IMR-90 (cell line): ENCODE data around the gene MLF2. TPM values are rescaled to one million over a fixed set of nuclear protein-coding genes. Genes with fewer than 3 reads are reported as not detected.

Experiments
- ATAC-seq: fragments of 200-7000 bp; cut with Tn5 transposase; 2 replicates; pipeline ENCODE4 v1.9.1; 2020; ENCODE audit warnings: low read depth, mild to moderate bottlenecking, moderate library complexity
- BruUV-seq: library from RNA; stranded (reverse); fragments of 400-500 nt; replicated peaks from 2 replicates; lab custom pipeline; 2021; lab: Mats Ljungman, UMichigan
- CTCF ChIA-PET: fragments of 300-600 bp; formaldehyde crosslinking; extraction: SDS; loops from one replicate; lab custom pipeline; 2021; ENCODE audit warnings: antibody characterized with exemption; lab: Yijun Ruan, JAX
- POLR2A ChIA-PET: fragments of 300-600 bp; sonication (Branson Sonifier 250); formaldehyde crosslinking; loops from one replicate; lab custom pipeline; 2022; ENCODE audit warnings: antibody characterized with exemption; ENCODE audit not compliant: unreplicated experiment; lab: Charles Lee
- DNase-seq: peaks from one replicate; pipeline ENCODE4 v3.0.0; 2013
- H2AFZ ChIP-seq: replicated peaks from 2 replicates; pipeline ENCODE3; 2013; ENCODE audit warnings: low read length, mild to moderate bottlenecking; ENCODE audit not compliant: poor library complexity
- H2AK5ac ChIP-seq: 2 replicates; pipeline ENCODE4 v1.6.1; 2013; ENCODE audit warnings: low read depth, low read length, inconsistent platforms
- H2AK9ac ChIP-seq: replicated peaks from 2 replicates; pipeline ENCODE3; 2013; ENCODE audit warnings: mild to moderate bottlenecking, low read depth, low read length, moderate library complexity; ENCODE audit not compliant: poor library complexity
- H2BK120ac ChIP-seq: 2 replicates; pipeline ENCODE4 v1.6.1; 2013; ENCODE audit warnings: low read depth, low read length, inconsistent platforms
- H2BK15ac ChIP-seq: 3 replicates; pipeline ENCODE4 v1.6.1; 2013; ENCODE audit warnings: low read depth, low read length, inconsistent platforms
- H2BK20ac ChIP-seq: 2 replicates; pipeline ENCODE4 v1.6.1; 2013; ENCODE audit warnings: low read depth, mild to moderate bottlenecking, inconsistent platforms, low read length, moderate library complexity
- H2BK5ac ChIP-seq: 2 replicates; pipeline ENCODE4 v1.6.1; 2013; ENCODE audit warnings: mild to moderate bottlenecking, low read depth, low read length, inconsistent platforms; ENCODE audit not compliant: poor library complexity, severe bottlenecking
- H3K14ac ChIP-seq: replicated peaks from 2 replicates; pipeline ENCODE4 v1.6.1; 2013; ENCODE audit warnings: low read depth, low read length, inconsistent platforms
- H3K18ac ChIP-seq: 2 replicates; pipeline ENCODE4 v1.6.1; 2013; ENCODE audit warnings: low read depth, low read length, control low read depth
- H3K23ac ChIP-seq: 2 replicates; pipeline ENCODE4 v1.6.1; 2013; ENCODE audit warnings: low read depth, low read length, inconsistent platforms
- H3K27ac ChIP-seq: 2 replicates; pipeline ENCODE4 v1.5.1; 2013; ENCODE audit warnings: mild to moderate bottlenecking, control low read depth, low read length; ENCODE audit not compliant: insufficient read depth
- H3K27me3 ChIP-seq: 2 replicates; pipeline ENCODE4 v1.6.1; 2013; ENCODE audit warnings: low read length; ENCODE audit not compliant: control insufficient read depth, insufficient read depth
- H3K36me3 ChIP-seq: 2 replicates; pipeline ENCODE4 v1.6.1; 2013; ENCODE audit warnings: low read length, mixed read lengths; ENCODE audit not compliant: control insufficient read depth, insufficient read depth
- H3K4ac ChIP-seq: 2 replicates; pipeline ENCODE4 v1.6.1; 2013; ENCODE audit warnings: low read depth, low read length, inconsistent platforms
- H3K4me1 ChIP-seq: 2 replicates; pipeline ENCODE4 v1.6.1; 2013; ENCODE audit warnings: low read length, mixed read lengths; ENCODE audit not compliant: control insufficient read depth, insufficient read depth
- H3K4me2 ChIP-seq: 2 replicates; pipeline ENCODE4 v1.6.1; 2013; ENCODE audit warnings: low read depth, mild to moderate bottlenecking, control low read depth, low read length, moderate library complexity
- H3K4me3 ChIP-seq: 2 replicates; pipeline ENCODE4 v1.5.1; 2013; ENCODE audit warnings: low read depth, mild to moderate bottlenecking, control low read depth, low read length, moderate library complexity; ENCODE audit not compliant: insufficient read depth
- H3K56ac ChIP-seq: 2 replicates; pipeline ENCODE4 v1.6.1; 2013; ENCODE audit warnings: low read length, inconsistent platforms; ENCODE audit not compliant: insufficient read depth; ENCODE audit errors: extremely low read depth
- H3K79me1 ChIP-seq, 2 experiments: 2 replicates each; pipeline ENCODE4 v1.6.1; 2013; ENCODE audit warnings: low read length in 2 of 2, inconsistent platforms in 1 of 2, low read depth in 1 of 2
- H3K9ac ChIP-seq: 2 replicates; pipeline ENCODE4 v1.6.1; 2013; ENCODE audit warnings: low read depth, low read length, control low read depth
- H3K9me1 ChIP-seq: 2 replicates; pipeline ENCODE4 v1.6.1; 2013; ENCODE audit warnings: low read length, inconsistent platforms; ENCODE audit not compliant: insufficient read depth
- H3K9me3 ChIP-seq: 2 replicates; pipeline ENCODE4 v1.6.1; 2013; ENCODE audit warnings: low read length; ENCODE audit not compliant: control insufficient read depth, insufficient read depth
- H4K20me1 ChIP-seq: 2 replicates; pipeline ENCODE4 v1.6.1; 2013; ENCODE audit warnings: low read length, inconsistent platforms; ENCODE audit not compliant: insufficient read depth
- H4K5ac ChIP-seq: 2 replicates; pipeline ENCODE4 v1.6.1; 2013; ENCODE audit warnings: mild to moderate bottlenecking, low read depth, low read length, control low read depth
- H4K8ac ChIP-seq, 2 experiments: 2 replicates each; pipeline ENCODE4 v1.6.1; 2013; ENCODE audit warnings: low read depth in 2 of 2, low read length in 2 of 2, control low read depth in 1 of 2, inconsistent platforms in 1 of 2
- H4K91ac ChIP-seq: 2 replicates; pipeline ENCODE4 v1.6.1; 2013; ENCODE audit warnings: low read depth, low read length, inconsistent platforms; ENCODE audit not compliant: insufficient read depth
- CEBPB ChIP-seq: IDR thresholded peaks from 2 replicates; pipeline ENCODE4 v1.6.1; 2012; ENCODE audit warnings: low read depth, low read length, improper control_type of control experiment
- CHD1 ChIP-seq: IDR thresholded peaks from 2 replicates; pipeline ENCODE4 v1.6.1; 2012; ENCODE audit warnings: low read depth, low read length, improper control_type of control experiment
- MAFK ChIP-seq: IDR thresholded peaks from 2 replicates; pipeline ENCODE4 v1.6.1; 2012; ENCODE audit warnings: low read depth, low read length, improper control_type of control experiment
- MAZ ChIP-seq: IDR thresholded peaks from 2 replicates; pipeline ENCODE4 v1.6.1; 2012; ENCODE audit warnings: low read depth, mild to moderate bottlenecking, low read length, improper control_type of control experiment, moderate library complexity, borderline replicate concordance
- NFE2L2 ChIP-seq: fragments of 150-350 bp; IDR thresholded peaks from 2 replicates; pipeline ENCODE4 v1.6.1; 2016; ENCODE audit warnings: low read depth, mild to moderate bottlenecking, low read length
- RAD21 ChIP-seq: IDR thresholded peaks from 2 replicates; pipeline ENCODE4 v1.6.1; 2012; ENCODE audit warnings: low read length, improper control_type of control experiment
- RCOR1 ChIP-seq: IDR thresholded peaks from 2 replicates; pipeline ENCODE4 v1.6.1; 2012; ENCODE audit warnings: mild to moderate bottlenecking, low read length, improper control_type of control experiment; ENCODE audit not compliant: insufficient replicate concordance
- SMC3 ChIP-seq: fragments of 150-350 bp; IDR thresholded peaks from 2 replicates; pipeline ENCODE4 v1.6.1; 2016; ENCODE audit warnings: low read depth, mild to moderate bottlenecking, antibody characterized with exemption, low read length, moderate library complexity
- WGBS, 2 experiments: methylation state at CpG; one replicate each; pipeline versions ENCODE4 v1.1.5 to v1.1.7; 2013; ENCODE audit warnings: missing lambda C conversion rate in 2 of 2; ENCODE audit not compliant: insufficient read length in 1 of 2; ENCODE audit errors: extremely low coverage in 2 of 2; 5-methylcytosine and 5-hydroxymethylcytosine counted together
- dilution Hi-C: fragments of 300-500 bp; cut with HindIII; formaldehyde crosslinking; loops from one replicate; pipeline ENCODE4 v1.14.3; 2018; ENCODE audit warnings: low sequenced_read_pairs; ENCODE audit not compliant: unreplicated experiment
- in situ Hi-C: fragments of 300-500 bp; cut with MboI; formaldehyde crosslinking; loops from 3 replicates; pipeline ENCODE4 v1.14.3; 2019; ENCODE audit warnings: low sequenced_read_pairs, inconsistent platforms, mixed read lengths
- intact Hi-C: fragments of 100-400 bp; cut with micrococcal nuclease; formaldehyde crosslinking; loops from 2 replicates; pipeline ENCODE4 v1.10.0; 2022
- polyA plus RNA-seq, 3 experiments: library from polyadenylated mRNA; depleted of rRNA; stranded (reverse); fragments of >200 nt; gene quantifications; 2 replicates each; pipeline ENCODE4 v1.2.3, GENCODE V29; 2012; ENCODE audit warnings: low replicate concordance in 1 of 3
- total RNA-seq: library from RNA; depleted of rRNA; stranded (reverse); fragments of >200 nt; gene quantifications from 2 replicates; pipeline ENCODE4 v1.2.3, GENCODE V29; 2012

MLF2 gene
- total and polyA plus RNA-seq, 2 of the 4 experiments (the other 2 are of a cell fraction) = 236 to 403 TPM

DNA sequence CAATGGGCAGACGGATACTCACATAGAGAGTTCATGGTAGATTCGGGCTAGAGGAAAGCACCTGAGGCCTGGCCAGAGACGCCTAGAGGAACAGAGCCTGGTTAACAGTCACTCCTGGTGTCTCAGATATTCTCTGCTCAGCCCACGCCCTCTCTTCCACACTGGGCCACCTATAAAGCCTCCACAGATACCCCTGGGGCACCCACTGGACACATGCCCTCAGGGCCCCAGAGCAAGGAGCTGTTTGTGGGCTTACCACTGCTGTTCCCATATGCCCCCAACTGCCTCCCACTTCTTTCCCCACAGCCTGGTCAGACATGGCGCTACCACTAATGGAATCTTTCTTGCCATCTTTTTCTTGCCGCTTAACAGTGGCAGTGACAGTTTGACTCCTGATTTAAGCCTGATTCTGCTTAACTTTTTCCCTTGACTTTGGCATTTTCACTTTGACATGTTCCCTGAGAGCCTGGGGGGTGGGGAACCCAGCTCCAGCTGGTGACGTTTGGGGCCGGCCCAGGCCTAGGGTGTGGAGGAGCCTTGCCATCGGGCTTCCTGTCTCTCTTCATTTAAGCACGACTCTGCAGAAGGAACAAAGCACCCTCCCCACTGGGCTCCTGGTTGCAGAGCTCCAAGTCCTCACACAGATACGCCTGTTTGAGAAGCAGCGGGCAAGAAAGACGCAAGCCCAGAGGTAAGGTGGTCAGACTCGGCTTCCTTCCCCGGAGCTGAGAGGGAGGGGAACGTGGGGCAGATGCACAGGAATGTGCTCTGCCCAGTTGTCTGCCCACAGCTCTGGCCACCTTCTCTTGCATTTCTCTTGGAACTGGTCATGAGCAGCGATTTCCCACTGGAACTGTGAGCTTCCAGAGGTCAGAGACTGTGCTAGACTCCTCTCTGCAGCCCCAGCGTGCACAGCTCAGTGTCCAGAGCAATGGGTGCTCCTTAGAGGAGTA, 36.3 kb upstream of the MLF2 start, which contains the start of gene CD4:
Gene CD4, plus strand, starts transcription at position 557 of the 953 bp plus-strand sequence. CDS start 10,611 bp downstream, outside the sequence.
- ATAC-seq (peak; percentile 77), DNase-seq (no peak)
- H3K4ac ChIP-seq = peak within 1 kb of the TSS; percentile 75
- no peaks in the 10 kb centered on the region for H4K20me1 ChIP-seq
- TF ChIP-seq RCOR1 = no peak
- TF ChIP-seq CHD1 = no peak
- TF ChIP-seq RAD21 = no peak
- no peak for TF ChIP-seq MAFK
- no peak for TF ChIP-seq NFE2L2
- TF ChIP-seq CEBPB = no peak
- no peak for TF ChIP-seq MAZ
- TF ChIP-seq SMC3 = no peak
- H4K5ac ChIP-seq = peak within 1 kb of the TSS; percentile 99
- peaks cover 0 to 14% of the 10 kb centered on the region in 2 experiments; a peak in 2 of 4 replicates for H3K79me1 ChIP-seq
- peak within 1 kb of the TSS; percentile 83 for H2AFZ ChIP-seq
- peak within 1 kb of the TSS; percentile 25; the same call in 1 of the 2 replicates for H3K56ac ChIP-seq
- H4K8ac ChIP-seq = peak within 1 kb of the TSS; percentile 84 to 92
- H2BK5ac ChIP-seq = peak within 1 kb of the TSS; percentile 45
- H2BK20ac ChIP-seq = peak within 1 kb of the TSS; percentile 4; the same call in 1 of the 2 replicates
- H3K36me3 ChIP-seq = no peaks in the 10 kb centered on the region
- peak within 1 kb of the TSS; percentile 86 for H4K91ac ChIP-seq
- H3K4me2 ChIP-seq = peak within 1 kb of the TSS; percentile 78
- BruUV-seq = no TSS peak
- dilution Hi-C loops = no loop called here
- ChIA-PET POLR2A (interaction anchor here (0.5 kb wide), 2 partner anchors 30 to 128 kb away, joined by 3 read pairs; no protein-coding TSS in a partner anchor), CTCF (interaction anchor here (0.9 to 1.8 kb wide), 3 partner anchors 10 to 37 kb away, joined by 3 to 12 read pairs (median 3); partner anchors contain the start of gene MLF2)
- intact Hi-C loops = no loop called here
- peak within 1 kb of the TSS; percentile 91 for H3K14ac ChIP-seq
- peak within 1 kb of the TSS; percentile 92 for H3K23ac ChIP-seq
- H2AK5ac ChIP-seq = peak within 1 kb of the TSS; percentile 8; the same call in 1 of the 2 replicates
- peaks cover 21% of the 10 kb centered on the region for H3K4me1 ChIP-seq
- H3K18ac ChIP-seq = peak within 1 kb of the TSS; percentile 71
- 27% methylated on average over 6 of the region's 18 CpGs; no CpG with 5 or more reads in 1 of the 2 experiments for WGBS, 2 experiments
- H2BK15ac ChIP-seq = peak within 1 kb of the TSS; percentile 57; the same call in 1 of the 3 replicates
- H2BK120ac ChIP-seq = peak within 1 kb of the TSS; percentile 62
- peak within 1 kb of the TSS; percentile 42 for H3K4me3 ChIP-seq
- H3K27me3 ChIP-seq = no peaks in the 10 kb centered on the region
- peak within 1 kb of the TSS; percentile 60 for H2AK9ac ChIP-seq
- peak within 1 kb of the TSS; percentile 63 for H3K9ac ChIP-seq
- H3K9me1 ChIP-seq = peaks cover 8% of the 10 kb centered on the region; the same call in 1 of the 2 replicates
- no peaks in the 10 kb centered on the region for H3K9me3 ChIP-seq
- in situ Hi-C loops = no loop called here
- peak within 1 kb of the TSS; percentile 63 for H3K27ac ChIP-seq
